Stimulated activated naive CD8-positive, alpha-beta T cell treated with anti-CD3 and anti-CD28 coated beads, Interleukin-15, Interleukin-2, amounts not matched to agents 100 ng/mL and 50 ng/mL, for 24 hours (primary cell): ENCODE results near the gene STAT5B.
"Not testable (repeated sequence)": the region's sequence is repeated elsewhere in the genome, so short reads cannot be mapped to it uniquely, and the experiment has no call there.

ENCODE experiments used
- H3K27ac Mint-ChIP-seq: one replicate; pipeline ENCODE4 v1.8.0; 2021; ENCODE audit warnings: mild to moderate bottlenecking, mixed read lengths
- H3K27me3 Mint-ChIP-seq: one replicate; pipeline ENCODE4 v1.8.0; 2021; ENCODE audit warnings: mixed read lengths
- H3K36me3 Mint-ChIP-seq: one replicate; pipeline ENCODE4 v1.8.0; 2021; ENCODE audit warnings: low read depth, mixed read lengths
- H3K4me1 Mint-ChIP-seq: one replicate; pipeline ENCODE4 v1.8.0; 2021; ENCODE audit warnings: low read depth, mixed read lengths
- H3K4me3 Mint-ChIP-seq: one replicate; pipeline ENCODE4 v1.8.0; 2021; ENCODE audit warnings: mild to moderate bottlenecking, mixed read lengths
- H3K9me3 Mint-ChIP-seq: one replicate; pipeline ENCODE4 v1.8.0; 2021; ENCODE audit warnings: mixed read lengths

STAT5B gene

GRCh38 chr17:42225646-42226045 lies 50.5 kb downstream of the STAT5B start:
- Mint-ChIP-seq H3K36me3 (peaks cover 45% of the 10 kb centered on the region), H3K27me3 (no peaks in the 10 kb centered on the region), H3K4me1 (peaks cover 14% of the 10 kb centered on the region), H3K27ac (no peak overlapping the region), H3K9me3 (no peaks in the 10 kb centered on the region), H3K4me3 (no peak overlapping the region)

GRCh38 chr17:42224651-42225050 lies 51.5 kb downstream of the STAT5B start:
- Mint-ChIP-seq H3K36me3 (peaks cover 39% of the 10 kb centered on the region), H3K4me1 (peaks cover 8% of the 10 kb centered on the region), H3K9me3 (no peaks in the 10 kb centered on the region), H3K4me3 (no peak overlapping the region), H3K27me3 (no peaks in the 10 kb centered on the region), H3K27ac (no peak overlapping the region)

GRCh38 chr17:42221886-42222745 lies 54.1 kb downstream of the STAT5B start:
- Mint-ChIP-seq H3K27ac (peak overlapping the region; percentile 63), H3K9me3 (no peaks in the 10 kb centered on the region), H3K4me3 (no peak overlapping the region), H3K27me3 (no peaks in the 10 kb centered on the region), H3K36me3 (peaks cover 37% of the 10 kb centered on the region), H3K4me1 (peaks cover 3% of the 10 kb centered on the region)

GRCh38 chr17:42219280-42219679 lies 56.9 kb downstream of the STAT5B start:
- not testable (repeated sequence) for H3K27me3 Mint-ChIP-seq, H3K4me3 Mint-ChIP-seq, H3K4me1 Mint-ChIP-seq, H3K27ac Mint-ChIP-seq, H3K9me3 Mint-ChIP-seq
- H3K36me3 Mint-ChIP-seq = peaks cover 39% of the 10 kb centered on the region

- H3K27ac Mint-ChIP-seq = no peak overlapping the region
- no peaks in the 10 kb centered on the region for H3K9me3 Mint-ChIP-seq
- H3K27me3 Mint-ChIP-seq = no peaks in the 10 kb centered on the region
- H3K36me3 Mint-ChIP-seq = peaks cover 55% of the 10 kb centered on the region
- H3K4me1 Mint-ChIP-seq = no peaks in the 10 kb centered on the region
- H3K4me3 Mint-ChIP-seq = no peak overlapping the region
Observed at GRCh38 chr17:42214156-42214555, 62.0 kb downstream of the STAT5B start.

- Mint-ChIP-seq H3K4me3 (no peak overlapping the region), H3K36me3 (peaks cover 57% of the 10 kb centered on the region), H3K27me3 (no peaks in the 10 kb centered on the region), H3K27ac (no peak overlapping the region), H3K9me3 (no peaks in the 10 kb centered on the region), H3K4me1 (no peaks in the 10 kb centered on the region)
Observed at GRCh38 chr17:42212382-42212781, 63.8 kb downstream of the STAT5B start.

- H3K36me3 Mint-ChIP-seq = peaks cover 57% of the 10 kb centered on the region
- H3K4me1 Mint-ChIP-seq, H3K27ac Mint-ChIP-seq, H3K27me3 Mint-ChIP-seq, H3K4me3 Mint-ChIP-seq, H3K9me3 Mint-ChIP-seq: not testable (repeated sequence)
Observed at GRCh38 chr17:42211921-42212341, 64.3 kb downstream of the STAT5B start.

- no peaks in the 10 kb centered on the region for H3K27me3 Mint-ChIP-seq
Observed at GRCh38 chr17:42210046-42210445, 66.1 kb downstream of the STAT5B start.

GRCh38 chr17:42206153-42206612 lies 70.0 kb downstream of the STAT5B start:
- H3K36me3 Mint-ChIP-seq = peaks cover 74% of the 10 kb centered on the region
- H3K4me3 Mint-ChIP-seq = not testable (repeated sequence)

More at GRCh38 chr17:42210046-42210445, 66.1 kb downstream of the STAT5B start:
- no peaks in the 10 kb centered on the region for H3K4me1 Mint-ChIP-seq
- no peak overlapping the region for H3K27ac Mint-ChIP-seq
- H3K9me3 Mint-ChIP-seq = no peaks in the 10 kb centered on the region
- peaks cover 67% of the 10 kb centered on the region for H3K36me3 Mint-ChIP-seq
- no peak overlapping the region for H3K4me3 Mint-ChIP-seq

GRCh38 chr17:42203354-42203753 lies 72.8 kb downstream of the STAT5B start:
- no peak overlapping the region for H3K27ac Mint-ChIP-seq
- H3K27me3 Mint-ChIP-seq = no peaks in the 10 kb centered on the region
- no peak overlapping the region for H3K4me3 Mint-ChIP-seq
- no peaks in the 10 kb centered on the region for H3K9me3 Mint-ChIP-seq
- H3K36me3 Mint-ChIP-seq = peaks cover 60% of the 10 kb centered on the region
- H3K4me1 Mint-ChIP-seq = peaks cover 11% of the 10 kb centered on the region

More at GRCh38 chr17:42206153-42206612, 70.0 kb downstream of the STAT5B start:
- not testable (repeated sequence) for H3K9me3 Mint-ChIP-seq, H3K4me1 Mint-ChIP-seq, H3K27me3 Mint-ChIP-seq, H3K27ac Mint-ChIP-seq

GRCh38 chr17:42202696-42203095 lies 73.5 kb downstream of the STAT5B start:
- Mint-ChIP-seq H3K9me3 (no peaks in the 10 kb centered on the region), H3K4me3 (no peak overlapping the region), H3K36me3 (peaks cover 58% of the 10 kb centered on the region), H3K27me3 (no peaks in the 10 kb centered on the region), H3K27ac (no peak overlapping the region), H3K4me1 (peaks cover 11% of the 10 kb centered on the region)

GRCh38 chr17:42202159-42202558 lies 74.0 kb downstream of the STAT5B start:
- H3K9me3 Mint-ChIP-seq = no peaks in the 10 kb centered on the region
- no peak overlapping the region for H3K4me3 Mint-ChIP-seq
- peaks cover 53% of the 10 kb centered on the region for H3K36me3 Mint-ChIP-seq
- H3K27ac Mint-ChIP-seq = no peak overlapping the region
- H3K4me1 Mint-ChIP-seq = peaks cover 11% of the 10 kb centered on the region
- no peaks in the 10 kb centered on the region for H3K27me3 Mint-ChIP-seq

GRCh38 chr17:42201458-42201772 lies 74.8 kb downstream of the STAT5B start:
- peak overlapping the region; percentile 37 for H3K27ac Mint-ChIP-seq
- H3K4me3 Mint-ChIP-seq = no peak overlapping the region
- H3K27me3 Mint-ChIP-seq = no peaks in the 10 kb centered on the region
- peaks cover 11% of the 10 kb centered on the region for H3K4me1 Mint-ChIP-seq
- peaks cover 45% of the 10 kb centered on the region for H3K36me3 Mint-ChIP-seq
- H3K9me3 Mint-ChIP-seq = no peaks in the 10 kb centered on the region

GRCh38 chr17:42200706-42201457 lies 75.3 kb downstream of the STAT5B start:
- H3K4me1 Mint-ChIP-seq = peaks cover 11% of the 10 kb centered on the region
- no peak overlapping the region for H3K4me3 Mint-ChIP-seq
- peaks cover 40% of the 10 kb centered on the region for H3K36me3 Mint-ChIP-seq
- H3K9me3 Mint-ChIP-seq = no peaks in the 10 kb centered on the region
- H3K27me3 Mint-ChIP-seq = no peaks in the 10 kb centered on the region
- H3K27ac Mint-ChIP-seq = peak overlapping the region; percentile 37

- Mint-ChIP-seq H3K4me1 (peaks cover 12% of the 10 kb centered on the region), H3K27me3 (no peaks in the 10 kb centered on the region), H3K9me3 (no peaks in the 10 kb centered on the region), H3K36me3 (peaks cover 28% of the 10 kb centered on the region), H3K27ac (peak overlapping the region; percentile 76), H3K4me3 (no peak overlapping the region)
Observed at GRCh38 chr17:42199416-42200011, 76.7 kb downstream of the STAT5B start.
